Measurements from ENCODE around the gene MR1.

- TF ChIP-seq ZC3H4 (CRISPR knock-in tag; IDR thresholded peaks at IDR 0.05; ENCODE audit: borderline replicate concordance) (no peak), MTA3 (IDR thresholded peaks at IDR 0.05; ENCODE audit: borderline replicate concordance) (no peak), TFE3 (CRISPR knock-in tag; IDR thresholded peaks at IDR 0.05) (no peak), TARDBP (IDR thresholded peaks at IDR 0.05) (no peak), ZNF212 (CRISPR knock-in tag; IDR thresholded peaks at IDR 0.05) (no peak), ATF2 (CRISPR knock-in tag; IDR thresholded peaks at IDR 0.05) (no peak), BACH1 (tag; IDR thresholded peaks at IDR 0.05) (no peak), PREB (CRISPR knock-in tag; IDR thresholded peaks at IDR 0.05) (no peak), SETDB1 (IDR thresholded peaks at IDR 0.05; ENCODE audit: low read length) (no peak), POLR2A (conservative IDR thresholded peaks at IDR 0.05) (no peak), ETV6 (IDR thresholded peaks at IDR 0.05; ENCODE audit: borderline replicate concordance in 1 of 2, low read depth in 2 of 2, low read length in 1 of 2) (no peak), ETV6 (CRISPR knock-in tag; IDR thresholded peaks at IDR 0.05; ENCODE audit: borderline replicate concordance) (no peak)
- TF ChIP-seq, protein P1, sequence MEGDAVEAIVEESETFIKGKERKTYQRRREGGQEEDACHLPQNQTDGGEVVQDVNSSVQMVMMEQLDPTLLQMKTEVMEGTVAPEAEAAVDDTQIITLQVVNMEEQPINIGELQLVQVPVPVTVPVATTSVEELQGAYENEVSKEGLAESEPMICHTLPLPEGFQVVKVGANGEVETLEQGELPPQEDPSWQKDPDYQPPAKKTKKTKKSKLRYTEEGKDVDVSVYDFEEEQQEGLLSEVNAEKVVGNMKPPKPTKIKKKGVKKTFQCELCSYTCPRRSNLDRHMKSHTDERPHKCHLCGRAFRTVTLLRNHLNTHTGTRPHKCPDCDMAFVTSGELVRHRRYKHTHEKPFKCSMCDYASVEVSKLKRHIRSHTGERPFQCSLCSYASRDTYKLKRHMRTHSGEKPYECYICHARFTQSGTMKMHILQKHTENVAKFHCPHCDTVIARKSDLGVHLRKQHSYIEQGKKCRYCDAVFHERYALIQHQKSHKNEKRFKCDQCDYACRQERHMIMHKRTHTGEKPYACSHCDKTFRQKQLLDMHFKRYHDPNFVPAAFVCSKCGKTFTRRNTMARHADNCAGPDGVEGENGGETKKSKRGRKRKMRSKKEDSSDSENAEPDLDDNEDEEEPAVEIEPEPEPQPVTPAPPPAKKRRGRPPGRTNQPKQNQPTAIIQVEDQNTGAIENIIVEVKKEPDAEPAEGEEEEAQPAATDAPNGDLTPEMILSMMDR (IDR thresholded peaks at IDR 0.05 in 2 of 3, conservative IDR thresholded peaks at IDR 0.05 in 1 of 3; ENCODE audit: insufficient read depth in 2 of 3, low read depth in 1 of 3, low read length in 3 of 3) = no peak
Observed at GRCh38 chr1:181092883-181093458, 59.2 kb downstream of the MR1 start.
